Brain microvascular endothelial cell (primary cell): ENCODE data around the gene OTOL1.
A peak's percentile ranks its signal among the peaks of the same experiment; 100 is the strongest.
"Not testable (repeated sequence)": the region's sequence is repeated elsewhere in the genome, so short reads cannot be mapped to it uniquely, and the experiment has no call there.

ENCODE experiments used
- DNase-seq: peaks from one replicate; pipeline ENCODE4 v3.0.0-alpha.2; 2020
- H3K27ac ChIP-seq: fragments of 250-450 bp; sonication (Bioruptor Pico); 2 replicates; pipeline ENCODE4 v1.5.1; 2020; ENCODE audit warnings: mild to moderate bottlenecking, moderate library complexity
- H3K27me3 ChIP-seq: fragments of 250-450 bp; sonication (Bioruptor Pico); replicated peaks from 2 replicates; pipeline ENCODE4 v1.5.1; 2020; ENCODE audit warnings: mild to moderate bottlenecking
- H3K36me3 ChIP-seq: fragments of 250-450 bp; sonication (Bioruptor Pico); replicated peaks from 2 replicates; pipeline ENCODE4 v1.5.1; 2020; ENCODE audit warnings: mild to moderate bottlenecking
- H3K4me3 ChIP-seq: 2 replicates; pipeline ENCODE4 v1.5.1; 2011; ENCODE audit warnings: low read depth, mild to moderate bottlenecking, control low read depth, low read length, moderate library complexity
- in situ Hi-C: cut with HindIII; loops from 2 replicates; pipeline ENCODE4 v1.10.0; 2017; ENCODE audit warnings: low sequenced_read_pairs, low pct_ligation_motif_present
- TF ChIP-seq, protein P1 (sequence below): IDR thresholded peaks from 2 replicates; pipeline ENCODE4 v1.5.1; 2011; ENCODE audit warnings: low read depth, mild to moderate bottlenecking, moderate library complexity, low read length, control low read depth, inconsistent platforms; ENCODE audit errors: missing control alignments

OTOL1 gene

DNA sequence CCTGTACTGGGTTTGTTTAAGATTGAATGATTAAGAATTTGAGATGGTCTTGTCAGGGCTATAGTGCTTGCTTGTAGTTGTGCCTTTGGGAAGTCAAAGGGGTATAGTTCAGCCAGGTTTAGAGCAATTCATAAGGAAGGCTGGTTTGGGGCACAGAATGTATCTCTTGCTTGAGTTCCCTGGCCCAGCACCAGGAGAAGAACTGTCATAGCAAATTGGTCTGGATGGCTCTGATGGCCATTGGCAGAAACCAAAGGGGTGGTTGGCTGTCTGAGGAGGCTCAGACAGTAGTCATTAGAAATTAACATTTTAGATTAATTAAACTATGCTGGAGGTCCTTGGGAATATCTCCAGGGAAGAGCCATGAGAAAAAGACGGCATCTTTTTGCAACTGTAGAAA, 25.4 kb upstream of the OTOL1 start:
- Histone ChIP-seq H3K36me3 (no peaks in the 10 kb centered on the region), H3K27ac (no peak overlapping the region), H3K4me3 (no peak overlapping the region), H3K27me3 (no peaks in the 10 kb centered on the region)
- in situ Hi-C loops, result no loop called here
- TF ChIP-seq, protein P1, sequence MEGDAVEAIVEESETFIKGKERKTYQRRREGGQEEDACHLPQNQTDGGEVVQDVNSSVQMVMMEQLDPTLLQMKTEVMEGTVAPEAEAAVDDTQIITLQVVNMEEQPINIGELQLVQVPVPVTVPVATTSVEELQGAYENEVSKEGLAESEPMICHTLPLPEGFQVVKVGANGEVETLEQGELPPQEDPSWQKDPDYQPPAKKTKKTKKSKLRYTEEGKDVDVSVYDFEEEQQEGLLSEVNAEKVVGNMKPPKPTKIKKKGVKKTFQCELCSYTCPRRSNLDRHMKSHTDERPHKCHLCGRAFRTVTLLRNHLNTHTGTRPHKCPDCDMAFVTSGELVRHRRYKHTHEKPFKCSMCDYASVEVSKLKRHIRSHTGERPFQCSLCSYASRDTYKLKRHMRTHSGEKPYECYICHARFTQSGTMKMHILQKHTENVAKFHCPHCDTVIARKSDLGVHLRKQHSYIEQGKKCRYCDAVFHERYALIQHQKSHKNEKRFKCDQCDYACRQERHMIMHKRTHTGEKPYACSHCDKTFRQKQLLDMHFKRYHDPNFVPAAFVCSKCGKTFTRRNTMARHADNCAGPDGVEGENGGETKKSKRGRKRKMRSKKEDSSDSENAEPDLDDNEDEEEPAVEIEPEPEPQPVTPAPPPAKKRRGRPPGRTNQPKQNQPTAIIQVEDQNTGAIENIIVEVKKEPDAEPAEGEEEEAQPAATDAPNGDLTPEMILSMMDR, result no peak
- DNase-seq, result no peak

DNA sequence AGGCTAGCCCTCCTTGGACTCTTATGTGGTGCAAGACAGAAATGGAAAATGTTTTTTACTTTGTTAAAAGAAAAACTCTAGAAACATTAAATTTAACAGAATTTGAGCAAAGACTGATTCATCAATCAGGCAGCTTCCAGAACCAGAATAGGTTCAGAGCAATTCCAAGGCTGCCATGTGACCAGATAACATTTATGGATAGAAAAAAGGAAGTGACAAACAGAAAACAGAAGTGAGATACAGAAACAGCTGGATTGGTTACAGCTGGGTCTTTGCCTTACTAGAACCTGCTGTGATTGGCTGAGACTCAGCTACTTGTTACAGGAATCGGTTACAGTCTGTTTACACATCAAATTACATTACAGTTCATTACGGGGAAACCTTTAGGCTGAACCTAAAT, 22.5 kb upstream of the OTOL1 start:
- in situ Hi-C loops, result no loop called here
- H3K36me3 ChIP-seq, result no peaks in the 10 kb centered on the region
- no peak overlapping the region for H3K27ac ChIP-seq
- DNase-seq, result peak; percentile 11
- H3K27me3 ChIP-seq, result no peaks in the 10 kb centered on the region
- TF ChIP-seq, protein P1, result no peak
- no peak overlapping the region for H3K4me3 ChIP-seq

DNA sequence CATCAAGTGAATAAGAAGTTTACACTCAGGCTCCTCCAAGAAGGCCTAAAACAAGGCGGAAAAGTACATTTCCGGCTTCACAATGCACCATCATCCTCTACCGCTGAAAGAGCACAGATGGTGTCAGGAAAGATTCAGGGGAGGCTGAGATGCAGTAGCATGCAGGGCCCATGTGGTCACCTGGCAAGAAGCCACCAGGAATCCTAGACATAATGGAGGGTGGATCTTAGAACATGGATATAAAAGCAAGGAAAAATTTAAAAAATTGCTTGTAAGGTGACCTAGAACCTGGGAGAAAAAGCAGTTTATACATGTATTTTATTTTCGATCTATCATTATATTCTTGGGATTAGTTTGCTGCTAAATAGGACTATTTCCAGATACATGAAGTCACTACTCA, 21.9 kb upstream of the OTOL1 start:
- Histone ChIP-seq H3K27ac (no peak overlapping the region), H3K27me3 (no peaks in the 10 kb centered on the region), H3K4me3 (no peak overlapping the region), H3K36me3 (no peaks in the 10 kb centered on the region)
- in situ Hi-C loops, result no loop called here
- TF ChIP-seq, protein P1, result no peak
- DNase-seq, result no peak

DNA sequence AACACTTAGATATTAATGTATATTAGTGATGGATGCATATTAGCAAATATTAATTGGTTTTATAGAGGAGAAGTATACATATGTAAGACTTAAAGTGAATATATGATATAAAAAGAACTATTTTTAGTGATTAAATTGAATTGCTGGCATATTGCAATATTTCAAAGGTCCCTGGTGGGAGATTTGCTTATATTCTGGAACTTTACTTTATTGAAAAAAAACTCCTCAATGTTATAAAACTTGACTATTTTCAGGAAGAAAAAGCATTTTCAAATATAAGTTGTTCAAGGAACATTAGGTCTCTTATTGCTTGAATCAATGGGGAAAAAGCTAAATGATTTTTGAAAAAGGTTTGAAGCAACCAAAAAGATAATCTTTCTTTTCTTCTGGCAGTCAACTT, 21.4 kb upstream of the OTOL1 start:
- in situ Hi-C loops, result no loop called here

DNA sequence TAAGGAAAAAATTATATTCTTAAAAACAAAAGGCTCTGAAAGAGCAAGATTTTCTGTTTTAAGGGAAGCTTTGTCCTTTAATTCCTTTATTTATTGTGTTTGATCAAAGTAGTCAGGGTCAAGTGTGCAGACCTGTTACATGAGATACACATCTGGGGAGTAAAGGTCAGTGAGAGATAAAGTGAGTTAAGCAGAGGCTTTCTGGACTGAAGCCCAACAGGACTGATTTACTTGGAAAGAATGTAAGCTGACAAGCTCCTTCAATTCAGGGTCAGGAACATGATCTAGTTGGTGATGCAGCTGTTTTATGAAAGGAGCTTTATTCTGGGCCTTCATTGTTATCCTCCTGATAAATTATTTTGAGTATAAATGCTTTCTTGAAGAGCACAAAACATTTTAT, 20.7 kb upstream of the OTOL1 start:
- TF ChIP-seq, protein P1, result no peak
- in situ Hi-C loops, result no loop called here
- no peaks in the 10 kb centered on the region for H3K27me3 ChIP-seq
- no peak overlapping the region for H3K27ac ChIP-seq
- H3K36me3 ChIP-seq, result no peaks in the 10 kb centered on the region
- no peak overlapping the region for H3K4me3 ChIP-seq
- DNase-seq, result peak; percentile 65

More for the DNA sequence above, 21.4 kb upstream of the OTOL1 start:
- Histone ChIP-seq H3K36me3 (no peaks in the 10 kb centered on the region), H3K4me3 (no peak overlapping the region), H3K27ac (no peak overlapping the region), H3K27me3 (no peaks in the 10 kb centered on the region)
- no peak for DNase-seq
- TF ChIP-seq, protein P1, result no peak

- Histone ChIP-seq H3K4me3 (no peak overlapping the region), H3K36me3 (no peaks in the 10 kb centered on the region), H3K27ac (no peak overlapping the region), H3K27me3 (no peaks in the 10 kb centered on the region)
- DNase-seq, result no peak
- TF ChIP-seq, protein P1, result no peak
- in situ Hi-C loops, result no loop called here
Measured at GRCh38 chr3:161484226-161484625, 12.4 kb upstream of the OTOL1 start.

DNA sequence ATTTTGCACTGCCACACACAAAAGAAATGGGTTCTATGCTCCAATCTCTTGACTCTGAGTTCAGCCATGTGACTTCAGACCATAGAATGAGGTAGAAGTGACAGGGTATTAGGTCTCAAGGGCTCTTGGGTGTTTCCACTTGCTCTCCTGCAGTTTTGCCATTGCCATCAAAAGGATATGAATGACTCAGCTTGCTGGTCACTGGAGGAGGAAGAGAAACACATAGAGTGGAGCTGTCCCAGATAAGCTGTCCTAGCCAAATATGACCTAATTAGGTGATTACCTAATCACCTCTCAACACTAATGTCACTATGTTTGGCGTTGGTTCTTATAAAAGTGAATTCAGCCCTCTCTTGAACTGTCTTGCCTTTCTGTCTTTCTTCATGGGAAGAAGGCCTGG, 8.3 kb upstream of the OTOL1 start:
- H3K27me3 ChIP-seq, H3K4me3 ChIP-seq, in situ Hi-C loops, H3K36me3 ChIP-seq, H3K27ac ChIP-seq, DNase-seq: not testable (repeated sequence)
